ENCODE results near the gene KIAA0930.

The KIAA0930 gene

GRCh38 chr22:45229181-45229580 lies 11.5 kb downstream of the KIAA0930 start:
- Histone ChIP-seq H3K36me3 (replicated peaks) (no peaks in the 10 kb centered on the region), H3K27me3 (replicated peaks) (no peaks in the 10 kb centered on the region), H3K27ac (no peak overlapping the region), H3K4me3 (ENCODE audit: low read depth, low read length) (no peak overlapping the region)
- no peak for TF ChIP-seq CTCF (IDR thresholded peaks at IDR 0.05; ENCODE audit: low read depth, low read length, missing control alignments)
- in situ Hi-C loops (cut with HindIII; ENCODE audit: low pct_ligation_motif_present, low sequenced_read_pairs) = no loop called here
- no peak for DNase-seq

GRCh38 chr22:45228401-45228754 lies 12.3 kb downstream of the KIAA0930 start:
- no peak overlapping the region for H3K4me3 ChIP-seq (ENCODE audit: low read depth, low read length)
- TF ChIP-seq CTCF (IDR thresholded peaks at IDR 0.05; ENCODE audit: low read depth, low read length, missing control alignments) = no peak
- no peak for DNase-seq
- no peak overlapping the region for H3K27ac ChIP-seq
- in situ Hi-C loops (cut with HindIII; ENCODE audit: low pct_ligation_motif_present, low sequenced_read_pairs) = no loop called here
- H3K27me3 ChIP-seq (replicated peaks) = no peaks in the 10 kb centered on the region
- no peaks in the 10 kb centered on the region for H3K36me3 ChIP-seq (replicated peaks)

GRCh38 chr22:45227645-45228400 lies 12.9 kb downstream of the KIAA0930 start:
- H3K36me3 ChIP-seq (replicated peaks) = no peaks in the 10 kb centered on the region
- H3K4me3 ChIP-seq (ENCODE audit: low read depth, low read length) = no peak overlapping the region
- no peaks in the 10 kb centered on the region for H3K27me3 ChIP-seq (replicated peaks)
- in situ Hi-C loops (cut with HindIII; ENCODE audit: low pct_ligation_motif_present, low sequenced_read_pairs) = no loop called here
- DNase-seq = no peak
- H3K27ac ChIP-seq = no peak overlapping the region
- no peak for TF ChIP-seq CTCF (IDR thresholded peaks at IDR 0.05; ENCODE audit: low read depth, low read length, missing control alignments)

- in situ Hi-C loops (cut with HindIII; ENCODE audit: low pct_ligation_motif_present, low sequenced_read_pairs) = no loop called here
- Histone ChIP-seq H3K4me3 (ENCODE audit: low read depth, low read length) (no peak overlapping the region), H3K27ac (no peak overlapping the region), H3K27me3 (replicated peaks) (no peaks in the 10 kb centered on the region), H3K36me3 (replicated peaks) (no peaks in the 10 kb centered on the region)
- DNase-seq = no peak
- TF ChIP-seq CTCF (IDR thresholded peaks at IDR 0.05; ENCODE audit: low read depth, low read length, missing control alignments) = no peak
These were observed 14.0 kb downstream of the KIAA0930 start for GRCh38 chr22:45226503-45227186.

- in situ Hi-C loops (cut with HindIII; ENCODE audit: low pct_ligation_motif_present, low sequenced_read_pairs) = no loop called here
- H3K4me3 ChIP-seq (ENCODE audit: low read depth, low read length) = no peak overlapping the region
- H3K27ac ChIP-seq = no peak overlapping the region
- no peaks in the 10 kb centered on the region for H3K27me3 ChIP-seq (replicated peaks)
- TF ChIP-seq CTCF (IDR thresholded peaks at IDR 0.05; ENCODE audit: low read depth, low read length, missing control alignments) = no peak
- no peaks in the 10 kb centered on the region for H3K36me3 ChIP-seq (replicated peaks)
- DNase-seq = no peak
These were observed 14.8 kb downstream of the KIAA0930 start for GRCh38 chr22:45225732-45226502.
